DMS53 treated with DMSO at 0.1 percent for 48 hours (cell line): ENCODE measurements around the gene ANAPC2.

ENCODE experiments used
- DNase-seq: peaks from one replicate; lab custom pipeline; 2025; ENCODE audit not compliant: unreplicated experiment; lab: John Stamatoyannopoulos, UW

Gene ANAPC2

GRCh38 chr9:137130176-137130755, 58.1 kb downstream of the ANAPC2 start:
- DNase-seq: no peak

DNA sequence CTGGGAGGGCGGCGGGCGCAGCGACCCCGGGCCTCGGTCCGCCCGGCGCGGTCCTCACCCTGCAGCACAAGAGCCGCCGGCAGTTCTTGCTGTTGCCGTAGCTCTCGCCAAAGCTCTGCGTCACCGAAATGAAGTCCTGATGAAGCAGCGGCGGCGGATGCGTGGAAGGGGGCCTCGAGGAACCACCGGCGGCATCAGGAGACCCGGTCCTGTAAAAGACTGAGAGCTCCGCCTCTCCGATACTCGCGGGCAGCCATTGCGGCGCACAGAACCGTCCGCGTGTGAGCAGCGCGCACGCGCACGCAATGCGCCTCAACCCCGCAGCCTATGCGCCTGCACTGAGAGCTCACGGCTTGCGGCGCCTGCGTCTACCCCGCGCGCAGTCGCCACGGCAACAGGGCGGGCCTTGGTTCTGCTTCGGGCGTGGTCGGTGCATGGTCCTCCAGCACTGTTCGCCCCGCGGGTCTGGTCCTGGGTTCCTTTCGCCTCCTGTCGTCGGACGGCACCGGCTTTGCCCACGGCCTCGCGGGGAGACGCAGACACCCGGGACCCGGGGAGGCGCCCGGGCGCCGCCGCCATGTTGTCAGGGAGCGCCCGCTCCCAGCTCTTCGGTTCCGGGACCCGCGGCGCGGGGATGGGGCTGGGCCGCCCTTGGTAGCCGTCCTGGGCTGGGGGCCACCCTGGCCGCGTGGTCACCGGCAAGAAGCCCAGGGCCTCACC, 58.7 kb downstream of the ANAPC2 start:
- DNase-seq: peak; percentile 87

- no peak for DNase-seq
Measured at GRCh38 chr9:137128862-137129455, 59.4 kb downstream of the ANAPC2 start.

DNA sequence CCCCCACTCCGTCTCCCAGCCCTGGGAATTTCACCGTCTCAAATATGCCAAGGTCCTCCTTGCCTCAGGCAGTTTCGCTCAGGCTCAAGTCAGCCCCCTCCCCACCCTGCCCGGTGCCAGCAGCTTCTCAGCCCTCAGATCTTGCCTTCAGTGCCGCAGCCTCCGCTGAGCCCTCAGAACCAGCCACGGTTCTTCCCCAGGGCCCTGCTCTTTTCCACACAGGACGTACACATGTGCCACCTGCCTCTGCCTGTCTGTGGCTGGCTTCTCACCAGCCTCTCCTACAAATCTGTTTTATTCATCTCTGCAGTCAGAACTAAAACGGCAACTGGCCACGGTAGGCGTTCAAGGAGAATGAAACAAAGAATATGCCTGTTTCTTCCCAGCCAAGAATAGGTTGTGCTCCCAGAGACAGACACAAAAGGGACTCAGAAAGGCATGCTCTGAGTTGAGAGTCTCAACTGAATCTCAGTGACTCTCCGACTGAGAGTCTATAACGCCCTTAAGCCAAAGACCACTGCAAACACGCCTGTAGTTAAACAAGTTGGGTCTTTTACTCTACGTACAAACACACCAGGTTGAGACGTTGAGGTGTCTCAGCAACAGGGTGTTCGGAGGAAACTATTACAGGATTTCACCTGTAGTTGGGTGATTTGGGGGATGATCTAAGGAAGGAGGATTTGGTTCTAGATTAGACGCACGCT, 60.0 kb downstream of the ANAPC2 start:
- DNase-seq: no peak

- DNase-seq: no peak
Measured at GRCh38 chr9:137127301-137128157, 60.8 kb downstream of the ANAPC2 start.

- no peak for DNase-seq
Measured at GRCh38 chr9:137126786-137127185, 61.6 kb downstream of the ANAPC2 start.
